ENCODE data around the gene ZNF146.
A peak's percentile ranks its signal among the peaks of the same experiment; 100 is the strongest.
"Not testable (repeated sequence)": the region's sequence is repeated elsewhere in the genome, so short reads cannot be mapped to it uniquely, and the experiment has no call there.

ZNF146 gene

DNA sequence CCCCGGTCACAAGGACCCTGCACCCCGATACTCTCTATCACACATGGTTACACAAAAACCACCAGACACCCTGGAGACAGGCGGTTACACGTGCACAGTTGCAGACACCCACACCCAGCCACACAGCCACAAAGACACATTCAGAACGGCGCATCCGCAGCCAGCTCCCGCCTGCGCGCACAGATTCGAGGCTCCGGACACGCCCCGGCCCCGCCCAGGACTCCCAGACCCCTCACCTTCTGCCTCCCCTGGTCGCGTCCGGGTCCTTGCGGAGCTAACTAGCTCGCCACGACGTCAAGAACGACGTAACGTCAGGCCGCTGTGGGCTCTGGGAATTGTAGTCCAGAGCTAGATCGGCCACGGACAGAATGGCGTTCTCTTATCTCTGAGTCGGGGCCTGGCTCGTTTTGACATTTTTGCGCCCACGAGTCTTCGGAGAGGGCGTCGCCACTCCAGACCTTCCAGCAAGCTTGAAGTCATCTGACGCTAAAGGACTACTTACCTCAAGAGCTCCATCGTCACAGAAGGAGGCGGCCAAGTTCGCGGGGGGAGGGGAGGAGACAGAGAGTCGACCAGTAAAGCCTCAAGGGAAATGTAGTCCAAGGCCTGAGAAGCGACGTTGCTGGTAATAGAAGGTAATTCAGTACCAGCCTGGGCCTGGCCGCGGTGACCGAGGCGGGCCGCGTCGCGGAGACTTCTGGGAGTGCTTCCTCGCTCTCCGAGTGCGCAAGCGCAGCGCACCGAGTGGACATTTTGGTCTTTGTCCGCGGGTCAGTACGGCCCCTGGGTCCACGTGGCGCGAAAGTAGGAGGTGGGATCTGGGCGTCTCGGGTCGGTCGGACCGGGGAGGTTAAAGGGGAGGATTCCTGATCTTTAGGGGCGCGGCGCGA lies at the start of gene ZNF146, which contains the start of gene ZNF565:
ZNF146 (plus strand) TSS at position 721 of the 890 bp plus-strand sequence. CDS start 21,335 bp downstream, outside the sequence.
ZNF565 (minus strand) TSS at position 280 of the 890 bp plus-strand sequence. CDS start 12,680 bp downstream, outside the sequence.
- DNase-seq = peak; percentile 95 to 100 (median 99)

DNA sequence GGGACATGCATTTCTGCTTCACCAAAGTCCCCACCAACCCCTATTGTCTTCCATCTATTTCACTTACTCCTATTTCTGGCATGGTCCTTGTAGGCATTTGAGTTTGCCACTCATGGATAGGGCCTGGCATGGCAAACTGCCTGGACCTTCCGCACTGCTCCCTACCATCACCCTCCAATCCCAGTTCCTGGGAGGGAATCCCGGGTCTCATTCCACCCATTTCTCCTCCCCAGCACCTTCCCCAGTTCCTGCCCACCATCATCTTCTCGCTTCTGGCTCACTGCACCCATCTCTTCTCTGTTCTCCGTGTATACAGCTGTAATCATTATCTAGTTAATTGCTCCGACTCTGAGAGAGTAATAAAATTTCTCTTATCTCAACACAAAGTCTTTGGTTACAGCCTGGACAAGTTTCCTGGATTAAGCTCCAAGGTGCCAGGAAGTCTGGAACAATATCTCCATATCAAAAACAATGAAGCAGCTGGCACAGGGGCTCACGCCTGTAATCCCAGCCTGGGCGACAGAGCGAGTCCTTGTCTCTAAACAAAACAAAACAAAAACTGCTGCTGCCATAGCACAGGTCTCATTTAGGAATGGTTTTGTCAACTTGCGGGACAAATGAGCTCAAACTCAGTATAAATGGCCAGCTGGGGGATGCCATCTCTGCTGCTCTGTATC lies 45.7 kb upstream of the ZNF146 start:
- DNase-seq = no peak

DNA sequence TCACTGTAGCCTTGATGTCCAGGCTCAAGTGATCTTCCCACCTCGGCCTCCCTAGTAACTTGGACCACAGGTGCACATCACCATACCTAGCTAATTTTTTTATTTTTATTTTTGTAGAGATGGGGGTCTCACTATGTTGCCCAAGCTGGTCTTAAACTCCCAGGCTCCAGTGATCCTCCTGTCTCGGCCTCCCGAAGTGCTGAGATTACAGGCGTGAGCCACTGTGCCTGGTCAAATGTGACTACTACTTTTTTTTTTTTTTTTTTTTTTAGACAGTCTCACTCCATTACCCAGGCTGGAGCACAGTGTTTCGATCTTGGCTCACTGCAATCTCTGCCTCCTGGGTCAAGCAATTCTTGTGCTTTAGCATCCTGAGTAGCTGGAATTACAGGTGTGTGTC lies 42.1 kb upstream of the ZNF146 start:
- no peak for DNase-seq

DNA sequence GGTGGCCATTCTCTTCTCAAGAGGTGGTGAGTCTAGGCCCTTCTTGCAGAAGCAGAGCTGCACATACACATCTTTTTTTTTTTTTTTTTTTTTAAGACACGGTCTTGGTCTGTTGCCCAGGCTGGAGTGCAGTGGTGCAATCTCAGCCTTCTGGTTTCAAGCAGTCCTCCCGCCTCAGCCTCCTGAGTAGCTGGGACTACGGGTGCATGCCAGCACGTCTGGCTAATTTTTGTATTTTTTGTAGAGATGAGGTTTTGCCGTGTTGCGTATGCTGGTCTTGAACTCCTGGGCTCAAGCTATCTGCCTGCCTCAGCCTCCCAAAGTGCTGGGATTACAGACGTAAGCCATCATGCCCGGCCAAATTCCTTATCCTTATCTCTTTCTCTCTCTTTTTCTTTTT lies 41.1 kb upstream of the ZNF146 start:
- not testable (repeated sequence) for DNase-seq

DNA sequence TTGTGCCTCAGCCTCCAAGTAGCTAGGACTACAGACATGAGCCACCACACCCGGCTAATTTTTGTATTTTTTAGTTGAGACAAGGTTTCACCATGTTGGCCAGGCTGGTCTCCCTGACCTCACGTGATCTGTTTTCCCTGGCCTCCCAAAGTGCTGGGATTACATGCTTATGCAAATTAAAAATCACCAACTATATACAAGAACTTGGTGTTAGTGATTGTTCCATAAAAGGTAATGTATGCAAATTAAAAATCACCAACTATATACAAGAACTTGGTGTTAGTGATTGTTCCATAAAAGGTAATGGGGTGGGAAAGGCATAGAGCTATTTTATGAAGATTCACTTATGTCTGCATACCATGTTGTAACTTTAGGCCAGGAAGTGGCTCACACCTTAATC lies 35.8 kb upstream of the ZNF146 start:
- not testable (repeated sequence) for DNase-seq

DNA sequence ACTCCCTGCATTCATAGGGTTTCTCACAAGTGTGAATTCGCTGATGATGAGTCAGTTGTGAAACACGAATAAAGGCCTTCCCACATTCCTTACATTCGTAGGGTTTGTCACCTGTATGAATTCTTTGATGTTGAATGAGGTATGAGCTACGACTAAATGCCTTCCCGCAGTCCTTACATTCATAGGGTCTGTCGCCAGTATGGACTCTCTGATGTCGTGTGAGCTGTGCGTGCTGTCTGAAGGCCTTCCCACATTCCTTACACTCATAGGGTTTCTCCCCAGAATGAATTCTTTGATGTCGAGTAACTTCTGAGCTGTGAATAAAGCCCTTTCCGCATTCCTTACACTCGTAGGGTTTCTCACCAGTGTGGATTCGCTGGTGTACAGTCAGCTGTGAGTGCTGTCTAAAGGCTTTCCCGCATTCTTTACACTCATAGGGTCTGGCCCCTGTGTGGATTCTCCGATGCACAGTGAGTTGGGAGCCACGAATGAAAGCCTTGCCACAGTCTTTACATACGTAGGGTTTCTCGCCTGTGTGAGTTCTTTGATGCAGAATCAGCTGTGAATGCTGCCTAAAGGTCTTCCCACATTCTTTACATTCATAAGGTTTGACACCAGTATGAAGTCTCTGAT lies 32.2 kb upstream of the ZNF146 start:
- DNase-seq = no peak

DNA sequence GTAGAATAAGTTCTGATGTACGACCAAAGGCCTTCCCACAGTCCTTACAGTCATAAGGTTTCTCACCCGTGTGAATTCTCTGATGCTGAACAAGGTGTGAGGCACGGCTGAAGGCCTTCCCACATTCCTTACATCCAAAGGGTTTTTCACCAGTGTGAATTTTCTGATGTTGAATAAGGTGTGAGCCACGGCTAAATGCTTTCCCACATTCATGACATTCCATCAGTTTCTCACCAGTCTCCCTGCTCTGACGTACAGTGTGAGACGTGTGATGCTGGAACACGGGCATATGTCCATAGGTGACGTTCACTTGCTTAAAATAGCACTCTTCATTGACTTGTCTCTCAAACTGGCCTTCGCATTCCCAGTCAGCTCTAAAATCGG lies 31.7 kb upstream of the ZNF146 start:
- no peak for DNase-seq

DNA sequence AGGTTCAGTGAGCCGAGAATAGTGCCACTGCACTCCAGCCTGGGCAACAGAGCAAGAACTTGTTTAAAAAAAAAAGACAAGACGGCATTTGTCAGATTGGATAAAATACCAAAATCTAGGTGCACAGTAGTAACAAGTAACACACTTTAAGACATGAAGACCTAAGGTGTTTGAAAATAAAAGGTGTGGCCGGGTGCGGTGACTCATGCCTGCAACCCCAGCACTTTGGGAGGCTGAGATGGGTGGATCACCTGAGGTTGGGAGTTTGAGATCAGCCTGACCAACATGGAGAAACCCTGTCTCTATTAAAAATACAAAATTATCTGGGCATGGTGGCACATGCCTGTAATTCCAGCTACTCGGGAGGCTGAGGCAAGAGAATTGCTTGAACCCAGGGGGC lies 28.2 kb upstream of the ZNF146 start:
- DNase-seq = not testable (repeated sequence)

DNA sequence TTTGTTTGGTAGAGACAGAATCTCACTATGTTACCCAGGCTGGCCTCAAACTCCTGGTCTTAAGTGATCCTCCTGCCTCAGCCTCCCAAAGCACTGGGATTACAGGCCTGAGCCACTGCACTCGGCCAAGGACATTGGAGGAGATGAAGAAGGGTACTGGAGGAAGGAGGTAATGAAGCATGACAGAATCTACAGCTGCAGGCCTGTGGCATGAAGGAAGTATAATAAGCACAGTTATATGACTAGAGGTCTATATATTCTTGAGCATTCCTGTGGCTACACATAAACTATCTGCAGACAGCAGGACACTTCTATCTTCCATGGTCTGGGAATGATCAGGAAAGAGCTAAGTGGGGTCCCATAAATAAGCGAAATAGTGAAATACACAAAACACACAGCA lies 18.7 kb upstream of the ZNF146 start:
- DNase-seq = no peak

DNA sequence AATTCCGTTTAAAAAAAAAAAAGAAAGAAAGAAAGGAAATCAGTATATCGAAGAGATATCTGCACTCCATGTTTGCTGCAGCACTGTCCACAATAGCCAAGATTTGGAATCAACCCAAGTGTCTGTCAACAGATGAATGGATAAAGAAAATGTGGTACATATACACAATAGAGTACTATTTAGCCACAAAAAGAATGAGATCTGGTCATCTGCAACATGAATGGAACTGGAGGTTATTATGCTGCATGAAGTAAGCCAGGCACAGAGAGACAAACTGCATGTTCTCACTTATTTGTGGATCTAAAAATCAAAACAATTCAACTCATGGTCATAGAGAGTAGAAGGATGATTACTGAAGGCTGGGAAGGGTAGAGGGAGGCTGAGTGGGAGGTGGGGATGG lies 16.8 kb upstream of the ZNF146 start:
- DNase-seq = peak in 28 of 56 donors; percentile 4 to 59 (median 27)

DNA sequence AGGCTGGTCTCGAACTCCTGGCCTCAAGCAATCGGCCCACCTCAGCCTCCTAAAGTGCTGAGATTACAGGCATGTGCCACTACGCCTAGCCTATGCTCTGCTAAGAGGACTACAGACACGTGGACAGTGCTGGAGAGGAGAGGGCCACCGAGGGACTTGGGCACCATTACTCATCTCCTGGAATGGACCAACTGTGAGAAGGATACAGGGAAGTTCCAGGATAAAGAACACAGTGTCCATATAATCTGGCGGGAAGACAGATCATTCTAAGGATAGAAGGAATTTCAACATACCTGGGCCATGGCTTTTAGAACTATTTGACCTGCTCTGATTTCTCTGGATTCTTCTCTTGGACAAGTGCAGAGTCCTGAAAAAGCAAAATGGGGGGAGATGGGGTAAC lies 13.2 kb upstream of the ZNF146 start:
- DNase-seq = no peak

DNA sequence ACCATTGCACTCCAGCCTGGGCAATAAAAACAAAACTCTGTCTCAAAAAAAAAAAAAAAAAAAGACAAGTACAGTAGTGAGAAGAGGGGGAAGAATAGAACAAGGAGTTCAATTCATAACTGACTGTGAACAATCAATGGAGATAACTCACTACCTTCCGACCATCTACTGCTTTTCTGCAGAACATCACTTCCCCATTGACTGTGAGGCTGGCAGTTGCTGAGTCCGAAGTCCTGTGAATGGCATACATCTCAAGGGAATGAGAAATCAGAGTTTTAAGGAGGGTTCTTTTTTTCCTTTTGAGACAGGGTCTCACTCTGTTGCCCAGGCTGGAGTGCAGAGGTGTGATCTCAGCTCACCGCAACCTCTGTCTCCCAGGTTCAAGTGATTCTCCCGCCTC lies 11.6 kb upstream of the ZNF146 start:
- DNase-seq = no peak

DNA sequence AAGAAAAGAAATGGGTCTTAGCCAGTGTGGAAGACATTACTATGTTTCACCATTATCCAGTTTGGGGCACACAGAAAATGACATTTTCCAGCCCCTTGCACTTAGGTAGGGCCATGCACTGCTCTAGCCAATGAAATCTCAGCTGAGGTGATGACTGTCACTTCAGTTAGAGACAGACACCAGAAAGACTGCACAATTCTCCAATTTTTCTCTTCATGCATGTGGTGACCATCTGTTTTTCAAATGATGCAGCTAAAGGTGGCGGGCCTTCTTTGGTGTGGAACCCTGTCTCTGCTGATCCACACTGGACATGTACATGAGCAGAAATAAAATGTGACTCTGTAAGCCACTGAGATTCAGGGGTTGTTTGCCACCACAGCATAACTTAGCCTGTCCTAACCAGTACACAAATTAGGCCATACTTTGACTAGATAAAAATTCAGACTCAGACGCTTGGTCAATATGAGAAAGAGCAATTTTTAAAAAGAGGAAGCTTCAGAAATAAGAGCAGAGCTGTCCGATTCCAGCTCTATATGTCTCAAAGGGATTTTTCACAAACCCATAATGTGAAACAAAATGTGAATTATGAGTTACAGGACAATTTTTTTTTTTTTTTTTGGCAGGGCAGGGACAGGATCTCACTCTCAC lies 7.2 kb upstream of the ZNF146 start:
- DNase-seq = no peak

DNA sequence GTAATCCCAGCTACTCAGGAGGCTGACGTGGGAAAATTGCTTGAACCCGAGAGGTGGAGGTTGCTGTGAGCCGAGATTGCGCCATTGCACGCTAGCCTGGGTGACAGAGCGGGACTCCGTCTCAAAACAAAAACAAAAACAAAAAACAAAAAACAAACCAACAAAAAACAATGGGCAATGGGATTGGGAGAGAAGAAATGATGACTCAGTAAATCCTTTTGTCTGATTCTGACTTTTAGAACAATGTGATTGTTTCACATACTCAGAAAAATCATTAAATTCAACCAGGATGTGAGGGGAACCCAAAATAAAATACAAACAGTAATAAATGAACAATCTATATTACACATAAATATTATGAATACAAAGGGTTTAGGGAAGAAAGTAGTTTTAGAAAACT lies 5.5 kb upstream of the ZNF146 start:
- no peak for DNase-seq

DNA sequence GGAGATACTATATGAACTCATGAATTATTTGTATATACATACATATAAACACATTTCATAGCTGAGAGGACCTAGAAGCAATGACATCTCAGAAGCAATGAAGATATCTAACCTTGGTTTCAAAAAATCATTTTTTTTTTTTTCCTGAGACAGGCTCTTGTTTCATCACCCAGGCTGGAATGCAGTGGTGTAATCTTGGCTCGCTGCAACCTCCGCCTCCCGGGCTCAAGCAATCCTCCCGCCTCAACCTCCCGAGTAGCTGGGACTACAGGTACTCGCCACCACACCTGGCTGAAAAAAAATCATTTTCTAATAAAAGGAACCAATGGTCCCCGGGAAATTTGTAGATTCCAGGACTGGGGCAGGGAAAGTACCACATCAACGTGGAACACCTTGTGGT lies 4.4 kb upstream of the ZNF146 start:
- no peak for DNase-seq

DNA sequence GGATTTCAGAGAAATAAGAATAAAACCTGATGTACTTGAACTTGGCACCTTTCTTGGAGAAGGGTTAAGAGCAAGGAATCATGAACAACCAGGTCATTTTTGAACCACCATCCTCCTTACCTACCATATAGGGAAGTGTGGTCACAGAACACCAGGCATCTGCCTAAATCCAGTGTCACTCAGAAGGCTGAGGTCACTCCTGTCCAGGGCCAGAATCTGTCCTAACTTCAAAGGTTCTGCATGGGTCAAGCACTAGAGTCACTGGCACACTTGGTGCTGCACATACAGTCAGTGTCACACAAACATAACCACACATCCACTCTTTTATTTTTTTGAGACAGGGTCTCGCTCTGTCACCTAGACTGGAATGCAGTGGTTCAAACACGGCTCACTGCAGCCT lies 2.0 kb upstream of the ZNF146 start:
- no peak for DNase-seq

DNA sequence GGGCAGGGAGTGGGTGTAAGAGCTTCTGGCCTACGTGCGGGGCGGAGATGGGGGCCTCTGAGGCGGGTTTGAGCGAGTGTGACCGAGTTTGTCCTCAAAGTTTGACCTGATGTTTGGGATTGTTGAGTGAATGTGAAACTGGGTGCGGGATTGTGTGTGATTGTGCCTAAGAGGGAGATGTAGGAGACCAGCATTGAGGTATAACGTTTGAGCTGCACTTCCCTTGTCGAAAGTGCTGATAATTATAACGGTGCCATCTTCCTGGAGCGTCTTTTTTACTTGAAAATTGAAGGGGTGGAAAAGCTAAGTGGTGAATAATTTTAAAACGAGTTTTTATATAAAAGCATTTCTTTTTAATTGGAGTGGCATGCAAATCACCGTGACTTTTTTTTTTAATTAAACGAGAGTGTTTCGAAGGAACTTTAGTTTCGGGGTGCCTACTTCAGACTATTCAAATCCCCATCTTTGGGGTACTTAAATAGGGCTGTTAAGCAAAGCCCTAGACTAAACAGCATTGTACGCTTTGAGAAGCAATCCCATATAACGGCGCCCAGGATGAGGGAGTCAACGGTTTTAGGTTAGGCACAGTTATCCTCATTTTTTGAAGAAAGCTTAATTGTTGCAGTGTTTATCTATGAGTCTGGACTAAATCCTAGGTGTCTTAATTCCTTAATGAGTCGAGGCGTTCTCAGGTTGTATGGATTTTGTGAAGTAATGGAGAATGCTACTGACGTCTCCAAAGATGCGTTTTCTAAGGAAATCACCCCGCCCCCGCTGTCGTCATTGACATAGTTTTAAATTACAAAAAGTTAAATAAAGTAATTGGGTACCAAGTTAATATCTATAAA lies 594 bp downstream of the ZNF146 start:
- no peak for DNase-seq

DNA sequence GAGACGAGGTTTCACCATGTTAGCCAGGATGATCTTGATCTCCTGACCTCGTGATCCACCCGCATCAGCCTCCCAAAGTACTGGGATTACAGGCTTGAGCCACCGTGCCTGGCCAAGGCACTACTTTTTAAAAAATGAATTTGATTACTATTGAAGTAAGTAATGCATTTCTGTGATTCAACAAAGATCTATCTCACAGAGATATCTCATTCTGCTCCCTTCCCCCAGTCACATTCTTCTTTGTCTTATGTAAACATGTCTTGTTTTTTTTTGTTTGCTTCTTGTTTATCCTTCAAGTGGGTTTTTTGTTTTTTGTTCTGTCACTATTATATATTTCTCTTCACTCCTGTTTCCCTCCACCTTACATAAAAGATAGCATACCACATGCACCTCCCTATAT lies 6.6 kb downstream of the ZNF146 start:
- DNase-seq = no peak

DNA sequence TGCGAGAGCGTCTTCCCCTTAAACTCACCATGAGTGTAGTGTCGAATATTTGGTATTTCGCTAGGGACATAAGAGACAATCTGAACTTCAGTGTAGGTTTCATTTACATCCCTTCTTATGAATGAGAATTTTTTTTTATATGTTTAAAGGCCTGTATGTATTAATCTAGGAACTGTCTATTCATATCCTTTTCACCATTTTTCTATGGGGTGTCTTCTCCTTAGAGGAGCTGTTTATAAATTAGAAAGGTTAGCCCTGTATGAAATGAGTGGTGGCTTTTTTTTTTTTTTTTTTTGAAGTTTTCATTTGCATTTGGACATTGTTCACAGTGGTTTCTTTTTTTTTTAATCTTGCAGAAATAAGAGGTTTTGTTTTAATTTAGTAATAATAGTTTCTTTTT lies 7.6 kb downstream of the ZNF146 start:
- no peak for DNase-seq

DNA sequence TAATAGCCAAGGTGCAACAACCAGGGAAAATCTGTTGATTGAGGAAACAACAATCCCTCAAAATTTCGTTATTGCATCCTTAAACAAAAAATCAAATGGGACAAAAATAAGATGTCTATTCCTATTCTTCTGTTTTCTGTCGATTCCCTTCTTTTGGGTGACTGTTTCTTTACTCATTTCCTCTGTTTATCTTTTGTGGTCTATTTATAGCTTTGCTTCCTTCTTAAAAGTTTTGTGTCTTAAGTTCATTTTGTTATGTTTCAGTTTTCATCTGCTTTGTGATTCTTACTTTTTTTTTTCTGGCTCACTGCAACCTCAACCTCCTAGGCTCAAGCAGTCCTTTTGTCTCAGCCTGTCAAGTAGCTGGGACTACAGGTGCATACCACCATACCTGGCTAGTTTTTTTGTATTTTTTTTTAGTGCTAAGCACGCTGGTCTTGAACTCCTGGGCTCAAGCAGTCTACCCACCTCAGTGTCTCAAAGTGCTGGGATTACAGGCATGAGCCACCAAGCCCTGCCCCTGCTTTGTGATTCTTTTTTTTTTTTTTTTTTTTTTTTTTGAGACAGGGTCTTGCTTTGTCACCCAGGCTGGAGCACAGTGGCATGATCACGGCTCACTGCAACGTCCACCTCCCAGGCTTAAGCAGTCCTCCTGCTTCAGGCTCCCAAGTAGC lies 10.4 kb downstream of the ZNF146 start:
- no peak for DNase-seq

Data from nucleus accumbens (tissue), 56 donors.